NCI-H1694 treated with DMSO at 0.1 percent for 48 hours (cell line): Measurements from ENCODE around the gene WNT6.

Experiments
- DNase-seq: peaks from one replicate; lab custom pipeline; 2025; lab: John Stamatoyannopoulos, UW

WNT6 gene

GRCh38 chr2:218893349-218894150 is 33.9 kb downstream of the WNT6 start:
- no peak for DNase-seq

GRCh38 chr2:218894151-218894879 is 34.7 kb downstream of the WNT6 start:
- DNase-seq, result no peak

- DNase-seq, result no peak
These were observed 35.2 kb downstream of the WNT6 start for GRCh38 chr2:218894880-218895157.

DNA sequence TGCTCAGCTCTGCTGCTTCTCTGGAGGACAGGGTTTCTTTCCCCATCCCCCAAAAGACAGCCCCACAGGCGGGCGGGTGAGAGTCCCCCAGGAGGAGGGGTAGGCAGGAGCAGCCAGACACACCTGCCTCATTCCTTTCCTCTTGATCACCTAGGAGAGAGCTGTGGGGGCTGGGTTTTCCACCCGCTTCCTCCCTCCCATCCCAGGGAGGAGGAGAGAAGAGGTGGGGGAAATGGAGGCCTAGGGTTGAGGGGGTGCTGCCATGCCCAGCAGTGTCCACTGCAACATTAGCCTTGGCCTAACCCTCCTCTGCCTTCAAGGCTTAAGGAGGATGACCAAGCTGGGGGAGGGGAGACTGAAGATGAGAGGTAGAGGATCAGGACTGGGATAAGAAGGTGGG is 35.7 kb downstream of the WNT6 start:
- no peak for DNase-seq

GRCh38 chr2:218895759-218896500 is 36.3 kb downstream of the WNT6 start:
- no peak for DNase-seq

- peak; percentile 68 for DNase-seq
These were observed 37.1 kb downstream of the WNT6 start for GRCh38 chr2:218896501-218897393.

GRCh38 chr2:218897394-218898108 is 37.9 kb downstream of the WNT6 start:
- DNase-seq, result no peak

- peak; percentile 46 for DNase-seq
These were observed 38.7 kb downstream of the WNT6 start for GRCh38 chr2:218898109-218898878.

GRCh38 chr2:218899147-218899546 is 39.5 kb downstream of the WNT6 start:
- DNase-seq, result no peak

DNA sequence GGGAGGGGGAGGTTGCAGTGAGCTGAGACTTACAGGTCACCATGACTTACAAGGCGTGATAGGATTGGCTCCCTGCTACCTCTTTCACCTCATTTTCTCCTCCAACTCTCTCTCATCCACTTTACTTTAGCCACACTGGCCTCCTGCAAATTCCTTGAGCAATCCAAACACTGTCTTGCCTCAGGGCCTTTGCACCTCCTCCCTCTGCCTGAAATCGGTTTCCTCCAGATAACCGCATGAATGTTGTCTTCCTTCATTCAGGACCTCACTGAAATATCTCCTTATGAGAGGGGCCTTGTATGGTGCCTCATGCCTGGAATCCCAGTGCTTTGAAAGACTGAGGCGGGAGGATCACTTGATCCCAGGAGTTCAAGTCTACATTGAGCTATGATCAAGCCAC is 42.8 kb downstream of the WNT6 start:
- no peak for DNase-seq

DNA sequence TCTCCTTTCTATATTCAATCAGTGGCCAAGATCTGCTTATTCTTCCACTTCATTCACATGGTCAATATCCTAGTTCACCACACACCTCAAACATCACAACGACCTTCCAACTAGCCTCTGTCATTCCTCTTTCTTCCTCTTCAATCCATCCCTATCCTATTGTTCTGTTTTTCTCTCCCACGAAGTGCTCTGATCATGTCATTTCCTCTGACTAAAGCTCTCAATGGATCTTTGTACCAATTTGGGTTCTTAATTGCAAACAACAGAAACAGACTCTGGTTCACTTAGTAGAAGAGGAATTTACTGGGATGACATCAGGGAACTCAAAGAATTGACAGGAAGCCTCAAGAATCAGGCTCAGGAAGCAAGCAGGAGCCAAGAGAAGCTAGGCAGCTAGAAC is 44.6 kb downstream of the WNT6 start:
- DNase-seq, result no peak

DNA sequence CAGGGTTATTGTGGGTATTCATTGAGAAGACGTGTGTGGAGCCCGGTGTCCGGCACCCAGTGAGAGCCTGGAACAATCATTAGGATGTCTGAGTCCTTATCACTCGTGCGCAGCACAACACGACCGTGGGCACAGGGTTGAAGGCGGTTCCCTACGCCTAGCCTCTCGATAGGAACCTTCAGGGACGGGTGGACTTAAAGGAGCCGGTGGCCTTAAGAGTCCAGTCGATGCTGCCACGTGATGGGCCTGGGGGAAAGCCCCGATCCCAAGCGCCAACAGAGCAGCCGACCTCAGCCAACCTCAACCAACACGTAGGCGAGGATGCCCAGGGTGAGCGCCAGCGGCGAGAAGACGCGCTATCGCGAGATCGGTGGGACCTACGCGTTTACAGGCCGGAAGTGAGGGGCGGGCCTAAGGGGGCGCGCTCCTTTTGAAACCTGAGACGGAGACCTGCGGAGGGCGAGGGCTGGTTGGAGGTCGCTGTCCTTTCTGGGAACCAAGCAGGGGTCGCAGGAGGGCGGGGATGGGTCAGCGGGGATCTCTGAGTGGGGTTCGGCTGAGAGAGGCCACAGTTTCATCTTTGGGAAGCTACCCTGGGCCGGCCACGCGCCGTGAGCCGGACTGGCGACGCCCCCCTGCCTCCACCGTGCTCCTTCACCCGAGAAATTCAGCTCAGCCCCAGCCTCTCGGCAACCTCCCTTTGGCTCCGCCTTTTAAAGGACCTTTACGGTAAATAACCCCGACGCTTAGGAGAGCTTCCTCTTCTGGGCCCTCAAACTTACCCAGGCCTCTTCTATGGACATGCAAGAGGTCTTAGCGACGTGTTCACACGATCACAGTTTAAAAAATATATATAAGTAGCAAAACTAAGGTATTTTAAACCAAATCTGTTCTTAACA is 49.4 kb downstream of the WNT6 start:
- DNase-seq, result peak; percentile 84

DNA sequence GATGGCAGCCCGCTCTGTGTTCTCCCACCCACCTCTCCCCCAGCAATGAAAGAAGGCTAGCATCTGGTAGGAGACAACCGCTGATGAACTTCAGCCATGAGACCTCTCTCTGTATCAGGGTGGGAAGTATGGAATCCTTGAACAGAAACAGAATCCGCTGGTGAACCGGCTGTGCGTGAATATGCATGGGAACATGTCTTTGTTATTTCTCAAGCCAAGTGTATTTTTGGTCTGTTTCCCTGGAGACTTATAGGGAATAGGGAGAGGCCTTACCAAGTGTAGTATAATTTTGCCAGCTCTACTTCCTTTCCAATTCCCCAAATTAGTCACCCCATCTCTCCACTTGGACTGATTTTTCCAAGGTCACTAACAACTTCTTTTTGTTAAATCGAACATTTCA is 51.1 kb downstream of the WNT6 start:
- no peak for DNase-seq

DNA sequence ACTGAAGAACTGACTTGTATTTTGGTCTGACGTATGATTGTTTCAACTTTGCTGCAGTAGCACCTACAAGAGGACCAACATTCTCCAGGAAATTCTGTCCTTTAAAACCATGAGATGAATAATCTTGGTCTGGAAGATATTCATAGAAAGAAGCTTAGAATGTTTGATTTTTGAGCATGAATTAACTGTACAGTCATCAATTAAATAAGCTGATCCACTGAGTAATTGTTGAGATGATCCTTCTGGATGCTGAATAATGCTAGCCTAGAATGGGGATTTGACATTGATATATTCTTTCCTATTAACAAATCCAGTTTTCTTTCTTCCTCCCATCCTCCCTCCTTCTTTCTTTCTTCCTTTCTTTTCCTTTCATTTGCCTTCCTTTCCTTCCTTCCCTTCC is 60.9 kb downstream of the WNT6 start:
- no peak for DNase-seq
